Activated B cell treated with CpG ODN at 0.5 μM for 24 hours (primary cell): ENCODE data around the gene PTGFRN. TPM values are rescaled to one million over a fixed set of nuclear protein-coding genes. Genes with fewer than 3 reads are reported as not detected.

Experiments
- ATAC-seq: fragments of 200-7000 bp; cut with Tn5 transposase; one replicate; pipeline ENCODE4 v1.10.0; 2021; ENCODE audit warnings: low read depth, mild to moderate bottlenecking, moderate library complexity
- CTCF ChIA-PET: fragments of 350-600 bp; sonication (Branson Sonifier 250); formaldehyde crosslinking; loops from one replicate; lab custom pipeline; 2021; ENCODE audit warnings: antibody characterized with exemption; lab: Charles Lee
- POLR2A ChIA-PET: fragments of 350-600 bp; sonication (Branson Sonifier 250); formaldehyde crosslinking; loops from one replicate; lab custom pipeline; 2021; ENCODE audit warnings: antibody characterized with exemption; lab: Charles Lee
- DNase-seq: peaks from one replicate; pipeline ENCODE4 v3.0.0; 2022
- H3K27ac Mint-ChIP-seq: one replicate; pipeline ENCODE4 v1.8.0; 2020; ENCODE audit warnings: mixed read lengths
- H3K27me3 Mint-ChIP-seq: one replicate; pipeline ENCODE4 v1.8.0; 2021; ENCODE audit warnings: mixed read lengths
- H3K36me3 Mint-ChIP-seq: one replicate; pipeline ENCODE4 v1.8.0; 2021; ENCODE audit warnings: low read depth, mixed read lengths
- H3K4me1 Mint-ChIP-seq: one replicate; pipeline ENCODE4 v1.8.0; 2021; ENCODE audit warnings: mixed read lengths
- H3K4me3 Mint-ChIP-seq: one replicate; pipeline ENCODE4 v1.8.0; 2020; ENCODE audit warnings: mild to moderate bottlenecking, mixed read lengths
- H3K9me3 Mint-ChIP-seq: one replicate; pipeline ENCODE4 v1.8.0; 2020; ENCODE audit warnings: mixed read lengths
- CTCF ChIP-seq: fragments of 200-600 bp; IDR thresholded peaks from one replicate; pipeline ENCODE4 v1.8.0; 2022; ENCODE audit warnings: antibody characterized with exemption, mild to moderate bottlenecking
- intact Hi-C: fragments of 100-400 bp; cut with micrococcal nuclease; formaldehyde crosslinking; loops from one replicate; pipeline ENCODE4 v1.15.1; 2024
- total RNA-seq: library from RNA; stranded (reverse); gene quantifications from 2 replicates; pipeline ENCODE4 v1.2.3, GENCODE V29; 2022

The PTGFRN gene
- total RNA-seq, 1 donor from 2014 or later: not detected

DNA sequence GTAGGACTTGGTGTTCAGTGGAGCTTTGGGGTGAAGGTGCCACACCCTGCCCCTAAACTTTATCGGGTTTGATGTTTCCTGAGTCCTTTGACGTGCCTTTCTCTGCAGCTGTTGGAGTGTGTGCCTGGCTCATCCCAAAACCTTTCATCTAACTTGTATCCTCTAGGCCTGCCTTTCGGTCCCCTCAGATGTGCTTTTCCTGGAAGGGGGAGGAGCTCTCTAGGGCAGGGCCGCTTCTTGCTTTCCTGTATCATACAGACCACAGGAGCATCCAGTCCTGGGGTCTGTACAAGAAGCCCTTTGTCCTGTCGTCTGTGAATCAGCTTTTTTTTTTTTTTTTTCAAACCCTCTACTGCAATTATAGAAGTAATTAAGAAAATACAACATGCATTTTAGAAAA is 35.7 kb downstream of the PTGFRN start:
- ChIA-PET CTCF (no interaction called here), POLR2A (no interaction called here)
- Mint-ChIP-seq H3K9me3 (no peaks in the 10 kb centered on the region), H3K27me3 (no peaks in the 10 kb centered on the region), H3K36me3 (no peaks in the 10 kb centered on the region), H3K4me1 (no peaks in the 10 kb centered on the region), H3K27ac (no peak overlapping the region), H3K4me3 (no peak overlapping the region)
- DNase-seq (no peak), ATAC-seq (no peak)
- intact Hi-C loops: no loop called here
- no peak for TF ChIP-seq CTCF

GRCh38 chr1:116945996-116946395 is 36.3 kb downstream of the PTGFRN start:
- H3K27ac Mint-ChIP-seq: no peak overlapping the region
- intact Hi-C loops: no loop called here
- H3K9me3 Mint-ChIP-seq: no peaks in the 10 kb centered on the region
- no peaks in the 10 kb centered on the region for H3K27me3 Mint-ChIP-seq
- POLR2A ChIA-PET: no interaction called here
- no peak overlapping the region for H3K4me3 Mint-ChIP-seq
- CTCF ChIA-PET: no interaction called here
- no peak for DNase-seq
- no peak for TF ChIP-seq CTCF
- no peaks in the 10 kb centered on the region for H3K36me3 Mint-ChIP-seq
- ATAC-seq: no peak
- no peaks in the 10 kb centered on the region for H3K4me1 Mint-ChIP-seq

- ChIA-PET POLR2A (no interaction called here), CTCF (no interaction called here)
- Mint-ChIP-seq H3K9me3 (no peaks in the 10 kb centered on the region), H3K4me3 (no peak overlapping the region), H3K36me3 (no peaks in the 10 kb centered on the region), H3K27ac (no peak overlapping the region), H3K27me3 (peaks cover 1% of the 10 kb centered on the region), H3K4me1 (no peaks in the 10 kb centered on the region)
- no peak for TF ChIP-seq CTCF
- intact Hi-C loops: no loop called here
- no peak for ATAC-seq
- no peak for DNase-seq
These were observed 37.6 kb downstream of the PTGFRN start for GRCh38 chr1:116947092-116947860.

DNA sequence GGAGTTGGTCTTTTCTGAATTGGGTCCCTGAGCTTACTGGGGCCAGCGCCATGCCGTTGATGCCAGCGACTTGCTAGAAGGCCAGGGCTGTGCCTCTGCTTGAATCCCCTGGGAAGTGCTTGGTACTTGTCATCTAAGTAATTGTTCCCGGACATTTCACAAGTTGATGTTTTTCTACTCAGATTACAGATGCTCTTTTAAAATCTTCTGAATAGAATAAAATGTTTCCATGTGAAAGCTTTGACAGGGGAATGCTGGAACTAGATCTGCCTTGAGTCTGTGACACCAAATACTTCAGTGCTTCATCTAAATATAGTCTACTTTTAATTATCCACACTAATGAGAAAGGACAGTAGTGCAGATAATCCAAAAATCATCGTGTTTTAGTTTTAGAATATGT is 38.3 kb downstream of the PTGFRN start:
- Mint-ChIP-seq H3K9me3 (no peaks in the 10 kb centered on the region), H3K36me3 (no peaks in the 10 kb centered on the region), H3K27me3 (peaks cover 1% of the 10 kb centered on the region), H3K4me1 (no peaks in the 10 kb centered on the region), H3K4me3 (no peak overlapping the region), H3K27ac (no peak overlapping the region)
- ChIA-PET CTCF (no interaction called here), POLR2A (interaction anchor here (0.6 kb wide), 1 partner anchor 827 kb away, joined by 3 read pairs; no protein-coding TSS in a partner anchor)
- no peak for TF ChIP-seq CTCF
- ATAC-seq (no peak), DNase-seq (no peak)
- intact Hi-C loops: no loop called here

DNA sequence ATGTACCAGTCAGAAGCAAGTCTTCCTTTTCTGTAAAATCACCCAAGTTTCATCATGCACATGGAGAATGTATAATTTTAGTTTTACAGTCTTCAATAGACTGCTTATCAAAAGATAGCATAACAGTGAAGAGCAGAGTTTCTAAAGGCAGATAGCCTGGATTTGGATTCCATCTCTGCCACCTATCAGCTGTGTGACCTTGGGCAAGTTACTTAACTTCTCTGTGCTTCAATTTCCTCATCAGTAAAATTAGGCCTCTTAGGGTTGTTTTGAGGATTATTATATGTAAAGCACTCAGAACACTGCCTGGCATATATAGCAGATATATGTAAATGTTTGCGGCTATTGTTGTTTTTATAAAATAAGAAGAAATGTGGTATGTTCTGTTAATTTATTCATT is 38.9 kb downstream of the PTGFRN start:
- TF ChIP-seq CTCF: no peak
- Mint-ChIP-seq H3K27me3 (peaks cover 1% of the 10 kb centered on the region), H3K4me3 (no peak overlapping the region), H3K36me3 (no peaks in the 10 kb centered on the region), H3K4me1 (no peaks in the 10 kb centered on the region), H3K27ac (no peak overlapping the region), H3K9me3 (no peaks in the 10 kb centered on the region)
- ChIA-PET POLR2A (interaction anchor here (0.6 kb wide), 1 partner anchor 827 kb away, joined by 3 read pairs; no protein-coding TSS in a partner anchor), CTCF (no interaction called here)
- ATAC-seq (no peak), DNase-seq (no peak)
- intact Hi-C loops: no loop called here
